HG02798 (cell line): ENCODE results near the gene THG1L.

Experiments
- ATAC-seq: cut with Tn5 transposase; IDR thresholded peaks from one replicate; pipeline ENCODE4 v1.9.1; 2021; ENCODE audit warnings: mild to moderate bottlenecking; ENCODE audit not compliant: unreplicated experiment, poor library complexity

Gene THG1L

GRCh38 chr5:157750320-157750719 lies 19.1 kb downstream of the THG1L start:
- no peak for ATAC-seq

- ATAC-seq: no peak
These were observed 24.9 kb downstream of the THG1L start for GRCh38 chr5:157756122-157756521.

- no peak for ATAC-seq
These were observed 27.5 kb downstream of the THG1L start for GRCh38 chr5:157758706-157759105.

GRCh38 chr5:157761690-157762621 lies 30.7 kb downstream of the THG1L start:
- peak; percentile 75 for ATAC-seq

- ATAC-seq: no peak
These were observed 33.3 kb downstream of the THG1L start for GRCh38 chr5:157764531-157764930.

GRCh38 chr5:157766442-157766841 lies 35.2 kb downstream of the THG1L start:
- no peak for ATAC-seq

- ATAC-seq: no peak
These were observed 35.7 kb downstream of the THG1L start for GRCh38 chr5:157766902-157767301.

GRCh38 chr5:157767689-157768088 lies 36.5 kb downstream of the THG1L start:
- ATAC-seq: no peak

- no peak for ATAC-seq
These were observed 39.4 kb downstream of the THG1L start for GRCh38 chr5:157770665-157771064.

- no peak for ATAC-seq
These were observed 40.9 kb downstream of the THG1L start for GRCh38 chr5:157772127-157772526.

- no peak for ATAC-seq
These were observed 47.0 kb downstream of the THG1L start for GRCh38 chr5:157778121-157778805.

- no peak for ATAC-seq
These were observed 48.0 kb downstream of the THG1L start for GRCh38 chr5:157779221-157779620.

- ATAC-seq: no peak
These were observed 54.6 kb downstream of the THG1L start for GRCh38 chr5:157785801-157786200.
